HG03039 (cell line): ENCODE results near the gene PHF23.

Source experiments
- ATAC-seq: cut with Tn5 transposase; IDR thresholded peaks from one replicate; pipeline ENCODE4 v1.9.1; 2021; ENCODE audit warnings: mild to moderate bottlenecking, moderate library complexity; ENCODE audit not compliant: unreplicated experiment

Gene PHF23

DNA sequence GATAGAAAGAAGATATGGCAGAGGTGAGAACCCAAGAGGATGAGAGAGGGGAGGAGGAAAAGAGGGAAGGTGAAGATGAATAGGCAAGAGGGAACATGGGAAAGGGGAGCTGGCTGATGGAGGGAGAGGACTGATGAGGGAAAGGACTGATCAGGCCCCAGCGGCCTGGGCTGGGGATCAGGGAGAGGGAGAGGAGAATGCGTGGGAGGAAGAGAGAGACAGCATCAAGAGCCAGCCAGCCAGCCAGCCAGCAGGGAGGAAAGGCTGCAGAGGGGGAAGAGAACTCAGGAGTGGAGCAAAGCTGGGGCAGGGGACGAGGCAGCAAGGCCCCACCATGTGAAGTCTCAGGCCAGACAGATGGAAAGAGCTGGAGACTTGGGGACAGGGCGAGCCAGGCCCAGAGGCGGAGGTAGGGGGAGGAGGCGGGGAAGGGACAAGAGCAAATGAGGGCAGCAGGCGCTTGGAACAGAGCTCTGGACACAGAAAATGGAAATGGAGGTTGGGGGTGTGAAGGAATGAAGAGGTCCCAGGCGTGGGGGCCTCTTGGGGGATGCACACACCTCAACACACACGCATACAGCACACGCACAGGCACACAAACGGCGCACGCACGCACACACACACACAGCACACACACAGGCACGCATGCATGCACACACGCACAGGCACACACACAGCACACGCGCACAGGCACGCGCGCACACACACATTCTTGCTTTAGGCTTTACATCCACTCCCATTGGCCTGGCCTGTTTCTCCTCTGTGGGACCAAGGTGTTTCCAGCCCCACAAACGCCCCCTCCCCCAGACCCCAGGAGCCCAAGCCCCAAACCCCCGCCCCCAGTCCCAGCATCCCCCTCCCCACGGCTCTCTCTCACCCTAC, 31.9 kb downstream of the PHF23 start:
- no peak for ATAC-seq

DNA sequence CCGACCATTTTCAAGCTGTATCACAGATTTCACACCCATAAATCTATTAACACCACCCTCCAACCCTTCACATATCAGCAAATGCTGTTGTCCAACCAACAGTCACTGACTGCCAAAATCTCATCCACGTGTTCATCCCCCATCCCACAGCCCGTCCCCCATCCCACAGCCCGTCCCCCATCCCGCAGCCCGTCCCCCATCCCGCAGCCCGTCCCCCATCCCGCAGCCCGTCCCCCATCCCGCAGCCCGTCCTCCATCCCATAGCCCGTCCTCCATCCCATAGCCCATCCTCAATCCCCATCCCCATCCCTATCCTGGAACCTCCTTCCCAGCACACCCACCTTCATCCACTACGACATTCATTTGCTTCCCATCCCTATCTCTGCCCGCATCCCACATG, 33.7 kb downstream of the PHF23 start:
- ATAC-seq, result no peak

DNA sequence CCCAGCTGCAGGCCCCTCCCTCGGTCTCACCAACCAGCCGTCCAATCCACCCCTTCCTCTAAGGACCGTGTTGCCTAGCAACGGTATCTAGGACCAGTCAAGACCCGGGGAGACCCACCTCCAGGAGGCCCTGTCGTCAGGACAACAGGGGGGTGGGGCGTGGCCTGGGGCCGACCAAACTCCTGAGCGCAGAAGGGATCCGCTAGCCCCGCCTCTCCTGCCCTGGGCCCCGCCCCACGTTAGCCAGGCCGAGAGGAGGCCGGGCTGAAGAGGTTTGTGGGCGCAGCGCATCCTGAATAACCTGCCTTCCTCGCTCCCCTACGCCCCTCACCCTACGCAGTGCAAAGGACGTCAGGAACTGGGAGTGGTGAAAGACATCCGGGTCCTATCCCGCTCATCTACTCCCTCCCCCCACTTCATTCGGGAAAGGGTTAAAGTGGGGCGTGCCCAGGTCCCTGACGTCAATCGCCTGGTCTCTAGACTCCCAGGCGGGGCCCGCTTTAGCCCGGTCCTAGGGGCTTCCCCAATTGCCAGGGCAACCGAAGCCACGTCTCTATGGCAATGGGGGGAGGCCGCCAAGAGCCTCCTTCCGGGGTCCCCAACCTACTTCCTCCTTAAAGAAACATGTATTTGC, 34.3 kb downstream of the PHF23 start:
- ATAC-seq, result peak; percentile 66

DNA sequence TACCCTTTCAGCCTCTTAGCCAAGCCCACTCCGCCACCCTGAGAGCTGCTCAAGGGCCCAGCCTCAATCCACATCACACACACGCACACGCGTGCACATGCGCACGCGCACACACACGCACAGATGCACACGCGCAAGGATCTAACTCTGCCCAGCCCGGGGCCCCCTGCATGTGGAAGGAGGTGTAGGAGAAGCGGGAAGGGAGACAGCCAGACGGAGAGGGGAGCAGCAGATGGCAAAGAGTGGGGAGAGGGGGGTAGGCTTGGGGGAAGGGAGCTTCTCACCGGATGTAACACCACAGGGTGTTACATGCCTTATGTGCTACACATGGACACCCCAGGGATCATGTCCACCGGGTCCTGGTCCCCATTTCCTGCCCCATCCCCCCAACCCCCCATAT, 34.9 kb downstream of the PHF23 start:
- no peak for ATAC-seq

DNA sequence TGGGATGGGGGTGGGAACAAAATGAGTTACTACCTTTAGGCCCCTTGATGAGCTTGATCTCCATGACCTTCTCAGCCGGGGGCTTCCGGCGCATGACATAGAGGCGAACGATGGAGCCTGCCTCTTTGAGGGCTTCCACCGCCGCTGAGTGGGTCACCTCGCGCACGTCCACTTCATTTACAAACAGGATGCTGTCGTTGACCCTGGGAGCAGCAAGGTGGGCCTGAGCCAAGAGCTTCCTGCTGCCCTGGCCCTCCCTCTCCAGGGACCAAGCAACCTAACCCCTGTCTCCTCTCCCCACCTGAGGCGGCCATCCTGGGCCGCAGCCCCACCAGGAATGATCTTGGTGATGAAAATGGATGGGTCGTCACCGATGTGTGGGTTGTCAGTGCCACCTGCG, 35.9 kb downstream of the PHF23 start:
- ATAC-seq, result no peak

GRCh38 chr17:7196651-7197401, 42.4 kb downstream of the PHF23 start:
- ATAC-seq, result no peak

DNA sequence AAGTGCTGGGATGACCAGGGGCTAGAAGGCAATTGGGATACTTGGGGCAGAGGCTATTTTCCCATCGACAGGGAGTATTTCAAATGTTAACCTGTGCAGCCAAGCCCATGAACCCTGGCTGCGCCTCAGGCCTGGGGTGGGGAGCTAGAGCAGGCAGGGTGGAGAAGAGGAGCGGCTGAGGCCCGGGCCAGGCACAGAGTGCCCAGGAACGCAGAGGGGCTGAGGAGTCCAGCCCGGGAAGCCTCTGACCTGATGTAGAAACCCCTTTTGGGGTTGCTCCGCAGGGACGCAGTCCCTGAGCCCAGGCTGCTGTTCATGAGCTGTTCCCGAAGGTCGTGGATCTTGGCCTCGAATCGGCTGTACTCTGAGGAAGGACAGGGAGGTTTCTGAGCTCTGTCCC, 43.3 kb downstream of the PHF23 start:
- no peak for ATAC-seq

DNA sequence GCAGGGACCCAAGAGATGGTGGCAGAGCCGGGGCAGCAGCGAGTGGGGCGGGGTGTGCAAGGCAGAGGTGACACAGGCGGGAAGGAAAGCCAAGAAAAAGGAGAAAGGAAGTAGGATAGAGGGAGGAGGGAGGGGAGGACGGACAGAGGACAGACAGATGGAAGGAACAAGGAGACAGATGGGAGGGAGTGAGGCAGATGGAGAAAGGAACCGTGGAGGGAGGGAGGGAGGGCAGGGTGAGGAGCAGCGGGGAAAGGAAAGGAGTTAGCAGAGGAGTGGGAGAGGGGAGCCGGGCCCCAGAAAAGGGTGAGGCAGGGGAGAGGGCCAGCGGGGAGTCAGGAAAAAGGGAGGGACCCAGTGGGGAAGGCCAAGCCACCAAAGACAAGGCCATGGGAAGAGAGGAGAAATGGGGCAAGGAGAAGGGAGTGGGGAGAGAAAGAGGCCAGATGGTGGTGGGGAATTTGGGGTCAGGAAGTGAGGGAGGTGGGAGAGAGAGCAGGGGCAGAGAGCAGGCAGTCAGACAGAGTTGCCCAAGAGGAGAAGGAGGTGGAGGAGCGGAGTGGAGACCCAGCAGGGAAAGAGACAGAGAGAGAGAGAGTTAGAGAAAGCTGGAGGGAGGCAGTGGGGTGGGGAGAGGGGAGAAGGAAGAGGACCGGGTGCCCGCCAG, 46.9 kb downstream of the PHF23 start:
- no peak for ATAC-seq

DNA sequence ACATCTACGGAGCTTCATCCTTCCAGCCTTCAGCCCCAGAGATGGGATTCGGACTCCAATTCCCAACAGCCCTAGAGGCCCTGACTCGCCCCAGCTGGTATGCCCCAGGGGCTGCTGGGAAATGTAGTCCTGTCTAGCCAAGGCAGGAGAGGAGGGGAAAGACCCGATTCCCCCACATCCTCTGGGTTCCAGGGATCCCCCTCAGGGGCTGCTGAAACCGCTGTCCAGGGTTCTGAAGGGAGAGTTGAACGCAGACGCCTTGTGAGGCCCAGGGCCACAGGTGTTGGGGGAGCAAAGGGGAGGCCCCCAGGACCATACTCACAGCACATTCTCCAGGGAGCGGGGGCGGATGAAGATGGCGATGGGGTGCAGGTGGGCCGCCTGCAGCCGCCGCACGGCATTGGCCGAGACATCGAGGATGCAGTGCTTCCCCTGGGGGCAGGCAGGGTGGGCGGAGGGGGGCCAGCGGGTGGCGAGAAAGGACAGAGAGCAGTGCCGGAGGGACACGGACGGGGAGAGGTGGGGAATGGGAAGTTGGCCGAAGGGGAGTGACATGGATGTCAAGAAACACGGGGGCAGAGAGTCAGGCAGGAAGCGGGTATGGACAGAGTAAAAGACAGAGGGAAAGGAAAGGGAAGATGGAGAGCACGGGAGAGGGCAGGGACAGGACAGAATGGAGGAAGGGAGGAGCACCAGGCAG, 47.5 kb downstream of the PHF23 start:
- no peak for ATAC-seq

- no peak for ATAC-seq
Observed at GRCh38 chr17:7191069-7191468, 48.2 kb downstream of the PHF23 start.

GRCh38 chr17:7190276-7190917, 48.9 kb downstream of the PHF23 start:
- no peak for ATAC-seq

DNA sequence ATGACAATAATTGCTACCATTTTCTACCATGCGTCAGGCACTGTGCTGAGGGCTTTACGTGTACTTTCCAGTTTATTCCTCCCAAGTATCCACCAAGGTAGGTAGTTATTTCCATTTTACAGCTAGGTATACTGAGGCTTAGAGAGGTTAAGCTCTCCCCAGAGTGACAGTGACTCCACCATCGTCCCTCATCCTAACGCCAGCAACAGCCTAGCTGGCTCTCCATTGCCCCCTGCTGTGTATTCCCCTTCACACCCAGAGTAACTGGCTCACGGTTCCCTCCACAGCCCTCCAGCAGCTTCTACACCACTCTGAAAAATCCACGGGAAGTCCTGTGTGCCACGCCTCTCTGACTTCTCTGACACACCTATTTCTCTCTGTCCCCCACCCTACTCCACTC, 53.0 kb downstream of the PHF23 start:
- no peak for ATAC-seq
